HG03159 (cell line): Measurements from ENCODE around the gene SEC11A.
"Not testable (repeated sequence)": the region's sequence is repeated elsewhere in the genome, so short reads cannot be mapped to it uniquely, and the experiment has no call there.

Experiments
- ATAC-seq: cut with Tn5 transposase; IDR thresholded peaks from one replicate; pipeline ENCODE4 v1.9.1; 2021; ENCODE audit warnings: mild to moderate bottlenecking, moderate library complexity; ENCODE audit not compliant: unreplicated experiment

SEC11A gene

DNA sequence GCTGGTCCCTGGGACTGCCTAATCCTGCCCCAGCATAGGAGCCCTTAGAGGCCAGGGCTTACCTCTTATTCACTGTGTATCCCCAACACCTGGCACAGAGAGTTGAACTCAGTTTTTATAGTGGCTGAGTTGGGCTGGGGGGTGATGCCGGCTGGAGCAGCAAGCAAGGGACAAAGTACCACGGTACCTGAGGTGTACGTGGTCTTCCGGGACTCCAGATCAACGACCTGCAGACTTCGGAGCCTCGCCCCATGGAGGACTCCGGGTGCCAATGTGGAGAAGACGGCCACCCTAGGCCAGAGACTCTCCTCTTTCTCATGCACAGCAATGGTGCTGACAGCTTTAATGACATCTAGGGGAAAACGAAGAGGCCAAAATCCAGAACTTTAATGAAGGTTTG is 69.9 kb downstream of the SEC11A start:
- ATAC-seq = no peak

DNA sequence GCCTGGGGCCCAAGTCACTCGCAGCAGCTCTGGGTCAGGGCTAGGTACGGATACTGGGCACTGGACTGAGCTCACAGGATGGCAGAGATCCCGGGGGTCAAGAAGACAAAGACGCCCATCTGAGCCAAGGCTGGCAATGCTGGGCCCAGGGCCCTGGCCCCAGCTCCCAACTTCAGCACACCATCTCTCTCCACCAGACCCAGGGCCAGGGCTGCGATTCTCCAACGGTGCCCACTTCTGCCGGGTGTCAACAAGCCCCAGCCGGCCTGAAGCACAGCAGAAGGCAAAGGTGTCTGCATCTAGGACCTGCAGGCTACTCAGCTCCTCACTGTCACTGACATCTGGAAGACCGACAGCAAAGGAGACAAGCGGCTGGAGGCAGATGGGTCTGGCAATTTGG is 70.4 kb downstream of the SEC11A start:
- ATAC-seq = no peak

DNA sequence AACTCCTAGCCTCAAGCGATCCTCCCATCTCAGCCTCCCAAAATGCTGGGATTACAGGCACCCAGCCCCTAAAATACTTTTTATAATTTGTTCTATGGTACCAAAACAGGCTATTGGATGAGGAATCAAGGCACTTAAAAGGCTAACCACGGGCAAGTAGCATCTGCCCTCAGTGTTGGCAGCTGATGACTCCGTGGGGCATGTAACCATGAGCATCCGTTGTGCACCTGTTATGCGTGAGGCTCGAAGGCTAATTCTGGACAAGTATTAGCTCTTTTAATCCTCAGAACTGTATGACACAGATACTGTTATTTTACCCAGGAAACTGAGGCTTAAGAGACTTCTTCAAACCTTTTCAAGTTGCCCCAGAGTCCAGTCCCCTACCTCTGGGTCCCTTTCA is 72.1 kb downstream of the SEC11A start:
- no peak for ATAC-seq

GRCh38 chr15:84642640-84643039 is 73.3 kb downstream of the SEC11A start:
- not testable (repeated sequence) for ATAC-seq

DNA sequence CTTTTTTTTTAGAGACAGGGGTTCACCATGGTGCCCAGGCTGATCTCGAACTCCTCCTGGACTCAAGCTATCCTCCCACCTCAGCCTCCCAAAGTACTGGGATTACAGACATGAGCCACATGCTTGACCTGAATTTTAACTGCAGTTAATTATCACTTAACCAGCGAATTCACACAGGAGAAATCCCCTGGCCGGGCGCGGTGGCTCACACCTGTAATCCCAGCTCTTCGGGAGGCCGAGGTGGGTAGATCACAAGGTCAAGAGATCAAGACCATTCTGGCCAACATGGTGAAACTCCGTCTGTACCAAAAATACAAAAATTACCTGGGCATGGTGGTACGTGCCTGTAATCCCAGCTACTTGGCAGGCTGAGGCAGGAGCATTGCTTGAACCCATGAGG is 74.1 kb downstream of the SEC11A start:
- not testable (repeated sequence) for ATAC-seq

DNA sequence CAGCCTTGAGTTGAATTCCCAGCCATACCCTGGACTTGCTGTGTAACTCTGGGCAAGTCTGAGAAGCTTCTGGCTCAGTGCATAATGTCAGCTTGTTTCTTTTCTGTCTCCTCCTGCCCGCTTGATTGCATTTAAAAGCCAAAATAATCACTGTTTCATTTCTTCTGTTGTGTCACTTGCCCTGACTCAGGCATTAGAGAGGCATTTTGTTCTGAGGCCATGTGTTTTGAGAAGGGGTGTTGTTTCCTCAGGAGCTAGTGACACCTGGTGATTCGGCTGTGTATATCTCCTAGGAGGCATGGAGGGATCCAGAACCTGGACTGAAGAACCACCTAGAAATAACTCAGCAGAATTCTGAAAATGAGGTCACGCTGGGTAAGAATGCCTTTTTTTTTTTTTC is 77.8 kb downstream of the SEC11A start:
- ATAC-seq = no peak

DNA sequence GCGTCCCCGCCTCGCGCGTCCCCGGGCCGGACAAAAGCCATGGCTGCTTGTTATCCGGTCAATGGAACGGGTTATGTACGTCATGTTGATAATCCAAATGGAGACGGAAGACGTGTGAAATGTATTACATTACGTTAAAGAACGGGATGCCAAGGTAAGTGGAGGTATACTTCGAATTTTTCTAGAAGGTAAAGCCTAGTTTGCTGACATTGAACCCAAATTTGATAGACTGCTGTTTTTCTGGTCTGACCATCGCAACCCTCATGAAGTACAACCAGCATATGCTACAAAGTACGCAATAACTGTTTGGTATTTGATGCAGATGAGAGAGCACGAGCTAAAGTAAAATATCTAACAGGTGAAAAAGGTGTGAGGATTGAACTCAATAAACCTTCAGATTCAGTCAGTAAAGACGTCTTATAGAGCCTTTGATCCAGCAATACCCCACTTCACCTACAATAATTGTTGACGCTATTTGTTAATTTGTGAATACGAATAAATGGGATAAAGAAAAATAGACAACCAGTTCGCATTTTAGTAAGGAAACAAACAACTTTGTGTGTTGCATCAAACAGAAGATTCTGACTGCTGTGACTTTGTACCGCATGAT is 81.6 kb downstream of the SEC11A start:
- no peak for ATAC-seq

GRCh38 chr15:84633311-84634227 is 82.4 kb downstream of the SEC11A start:
- ATAC-seq = peak; percentile 31

DNA sequence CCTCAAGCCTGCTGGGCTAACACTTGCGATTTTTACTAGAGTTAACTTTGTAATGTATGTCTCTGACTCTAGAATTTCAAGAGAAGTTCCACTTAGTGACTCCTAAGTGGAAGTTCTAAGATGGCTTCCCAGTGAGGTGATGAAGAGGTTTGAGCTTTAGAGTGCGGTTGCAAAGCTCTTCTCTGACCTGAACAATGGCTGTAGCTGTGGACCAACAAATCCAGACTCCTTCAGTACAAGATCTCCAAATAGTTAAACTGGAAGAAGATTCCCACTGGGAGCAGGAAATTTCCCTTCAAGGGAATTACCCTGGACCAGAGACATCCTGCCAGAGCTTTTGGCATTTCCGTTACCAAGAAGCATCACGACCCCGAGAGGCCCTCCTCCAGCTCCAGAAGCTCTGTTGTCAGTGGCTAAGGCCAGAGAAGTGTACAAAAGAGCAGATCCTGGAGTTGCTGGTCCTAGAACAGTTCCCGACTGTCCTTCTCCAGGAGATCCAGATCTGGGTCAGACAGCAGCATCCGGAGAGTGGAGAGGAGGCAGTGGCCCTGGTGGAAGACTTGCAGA is 84.2 kb downstream of the SEC11A start:
- ATAC-seq = no peak

- no peak for ATAC-seq
Observed at GRCh38 chr15:84629033-84629432, 86.9 kb downstream of the SEC11A start.

DNA sequence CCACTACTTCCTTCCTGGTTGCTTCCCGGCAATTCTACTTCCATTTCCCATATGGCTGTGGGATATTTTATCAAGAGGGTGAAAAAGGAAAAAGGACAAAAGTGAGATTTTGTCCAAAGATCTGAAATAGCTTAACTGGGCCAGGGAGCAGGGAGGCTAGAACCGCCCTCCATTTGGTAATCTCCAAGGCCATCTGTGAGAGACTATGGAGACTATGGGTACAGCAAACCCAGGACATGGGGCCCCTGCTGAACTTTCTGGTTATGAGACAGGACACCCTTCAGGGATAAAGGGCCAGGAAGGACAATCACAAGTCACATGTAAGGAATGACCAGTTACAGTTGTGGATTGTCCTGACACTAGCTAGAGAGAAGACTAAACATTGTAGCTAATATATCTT is 90.8 kb downstream of the SEC11A start:
- ATAC-seq = no peak

- ATAC-seq = no peak
Observed at GRCh38 chr15:84624359-84624758, 91.6 kb downstream of the SEC11A start.

DNA sequence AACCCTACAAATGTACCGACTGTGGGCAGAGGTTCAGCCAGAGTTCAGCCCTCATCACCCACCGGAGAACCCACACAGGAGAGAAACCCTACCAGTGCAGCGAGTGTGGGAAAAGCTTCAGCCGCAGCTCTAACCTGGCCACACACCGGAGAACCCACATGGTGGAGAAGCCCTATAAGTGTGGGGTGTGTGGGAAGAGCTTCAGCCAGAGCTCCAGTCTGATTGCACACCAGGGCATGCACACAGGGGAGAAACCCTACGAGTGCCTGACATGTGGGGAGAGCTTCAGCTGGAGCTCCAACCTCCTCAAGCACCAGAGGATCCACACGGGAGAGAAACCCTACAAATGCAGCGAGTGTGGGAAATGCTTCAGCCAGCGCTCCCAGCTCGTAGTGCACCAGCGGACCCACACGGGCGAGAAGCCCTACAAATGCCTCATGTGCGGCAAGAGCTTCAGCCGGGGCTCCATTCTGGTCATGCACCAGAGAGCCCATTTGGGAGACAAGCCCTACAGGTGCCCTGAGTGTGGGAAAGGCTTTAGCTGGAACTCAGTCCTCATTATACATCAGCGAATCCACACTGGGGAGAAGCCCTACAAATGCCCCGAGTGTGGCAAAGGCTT is 94.5 kb downstream of the SEC11A start:
- no peak for ATAC-seq

DNA sequence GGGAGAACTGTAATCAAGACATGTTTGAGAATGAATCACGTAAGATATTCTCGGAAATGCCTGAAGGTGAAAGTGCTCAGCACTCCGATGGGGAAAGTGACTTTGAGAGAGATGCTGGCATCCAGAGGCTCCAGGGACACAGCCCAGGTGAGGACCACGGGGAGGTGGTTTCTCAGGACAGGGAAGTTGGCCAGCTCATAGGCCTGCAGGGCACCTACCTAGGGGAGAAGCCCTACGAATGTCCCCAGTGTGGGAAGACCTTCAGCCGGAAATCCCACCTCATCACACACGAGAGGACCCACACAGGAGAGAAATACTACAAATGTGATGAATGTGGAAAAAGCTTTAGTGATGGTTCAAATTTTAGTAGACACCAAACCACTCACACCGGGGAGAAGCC is 95.3 kb downstream of the SEC11A start:
- no peak for ATAC-seq
